Measurements from ENCODE around the gene LGR6.

LGR6 gene

GRCh38 chr1:202266061-202266765 is 72.6 kb downstream of the LGR6 start:
- H3K27me3 Mint-ChIP-seq, result peaks cover 31% of the 10 kb centered on the region
- no peak for ATAC-seq (ENCODE audit: low read depth)
- no peak for DNase-seq (ENCODE audit: low spot score in 2 of 2)
- peaks cover 5% of the 10 kb centered on the region for H3K9me3 Mint-ChIP-seq
- no peak overlapping the region for H3K27ac Mint-ChIP-seq
- H3K36me3 Mint-ChIP-seq, result peaks cover 2% of the 10 kb centered on the region
- H3K4me1 Mint-ChIP-seq, result no peaks in the 10 kb centered on the region
- H3K4me3 Mint-ChIP-seq, result no peak overlapping the region

- peaks cover 34% of the 10 kb centered on the region for H3K27me3 Mint-ChIP-seq
Observed at GRCh38 chr1:202268032-202268431, 74.4 kb downstream of the LGR6 start.

DNA sequence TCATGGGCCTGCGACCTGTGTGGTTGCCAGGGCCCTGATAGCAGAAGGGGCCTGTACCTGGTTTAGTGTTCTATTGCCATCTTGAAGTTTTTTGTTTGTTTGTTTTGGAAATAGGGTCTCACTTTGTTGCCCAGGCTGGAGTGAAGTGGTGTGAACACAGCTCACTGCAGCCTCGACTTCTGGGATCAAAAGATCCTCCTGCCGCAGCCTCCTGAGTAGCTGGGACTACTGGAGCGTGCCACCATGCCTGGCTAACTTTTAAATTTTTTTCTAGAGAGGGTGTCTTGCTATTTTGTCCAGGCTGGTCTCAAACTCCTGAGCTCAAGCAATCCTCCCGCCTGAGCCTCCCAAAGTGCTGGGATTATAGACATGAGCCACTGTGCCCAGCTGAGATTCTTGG is 75.2 kb downstream of the LGR6 start:
- no peak overlapping the region for H3K27ac Mint-ChIP-seq
- H3K4me1 Mint-ChIP-seq, result no peaks in the 10 kb centered on the region
- ATAC-seq (ENCODE audit: low read depth) (no peak), DNase-seq (ENCODE audit: low spot score in 2 of 2) (no peak)
- peaks cover 30% of the 10 kb centered on the region for H3K27me3 Mint-ChIP-seq
- H3K4me3 Mint-ChIP-seq, result no peak overlapping the region
- no peaks in the 10 kb centered on the region for H3K36me3 Mint-ChIP-seq
- no peaks in the 10 kb centered on the region for H3K9me3 Mint-ChIP-seq

More at GRCh38 chr1:202268032-202268431, 74.4 kb downstream of the LGR6 start:
- Mint-ChIP-seq H3K4me3 (no peak overlapping the region), H3K27ac (no peak overlapping the region), H3K4me1 (no peaks in the 10 kb centered on the region), H3K9me3 (no peaks in the 10 kb centered on the region), H3K36me3 (no peaks in the 10 kb centered on the region)
- no peak for ATAC-seq (ENCODE audit: low read depth)
- no peak for DNase-seq (ENCODE audit: low spot score in 2 of 2)

DNA sequence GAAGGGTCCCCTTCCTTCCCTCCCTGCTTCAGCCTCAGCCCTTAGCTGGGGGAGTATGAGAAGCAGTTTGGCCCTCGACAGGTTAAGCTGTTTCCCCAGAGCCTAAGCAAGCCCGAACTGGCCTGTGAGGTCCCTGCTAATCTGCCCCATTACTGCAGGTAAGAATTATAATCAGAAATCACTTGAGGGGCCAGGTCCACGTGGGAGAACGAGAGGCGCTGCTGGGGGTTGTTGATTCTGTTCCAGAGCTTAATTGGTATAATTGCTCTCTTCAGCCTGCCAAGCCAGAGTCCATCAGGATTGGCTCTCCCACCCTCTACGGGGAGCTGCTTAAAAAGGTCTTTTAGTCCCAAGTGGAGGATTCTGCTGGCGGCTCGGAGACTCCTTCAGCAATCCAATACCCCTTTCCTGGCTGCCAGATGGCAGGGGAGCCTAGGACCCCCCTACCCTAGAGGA is 77.3 kb downstream of the LGR6 start:
- H3K27ac Mint-ChIP-seq, result no peak overlapping the region
- no peaks in the 10 kb centered on the region for H3K4me1 Mint-ChIP-seq
- ATAC-seq (ENCODE audit: low read depth), result no peak
- H3K27me3 Mint-ChIP-seq, result peaks cover 27% of the 10 kb centered on the region
- H3K36me3 Mint-ChIP-seq, result no peaks in the 10 kb centered on the region
- no peak overlapping the region for H3K4me3 Mint-ChIP-seq
- DNase-seq (ENCODE audit: low spot score in 2 of 2), result no peak
- H3K9me3 Mint-ChIP-seq, result no peaks in the 10 kb centered on the region

DNA sequence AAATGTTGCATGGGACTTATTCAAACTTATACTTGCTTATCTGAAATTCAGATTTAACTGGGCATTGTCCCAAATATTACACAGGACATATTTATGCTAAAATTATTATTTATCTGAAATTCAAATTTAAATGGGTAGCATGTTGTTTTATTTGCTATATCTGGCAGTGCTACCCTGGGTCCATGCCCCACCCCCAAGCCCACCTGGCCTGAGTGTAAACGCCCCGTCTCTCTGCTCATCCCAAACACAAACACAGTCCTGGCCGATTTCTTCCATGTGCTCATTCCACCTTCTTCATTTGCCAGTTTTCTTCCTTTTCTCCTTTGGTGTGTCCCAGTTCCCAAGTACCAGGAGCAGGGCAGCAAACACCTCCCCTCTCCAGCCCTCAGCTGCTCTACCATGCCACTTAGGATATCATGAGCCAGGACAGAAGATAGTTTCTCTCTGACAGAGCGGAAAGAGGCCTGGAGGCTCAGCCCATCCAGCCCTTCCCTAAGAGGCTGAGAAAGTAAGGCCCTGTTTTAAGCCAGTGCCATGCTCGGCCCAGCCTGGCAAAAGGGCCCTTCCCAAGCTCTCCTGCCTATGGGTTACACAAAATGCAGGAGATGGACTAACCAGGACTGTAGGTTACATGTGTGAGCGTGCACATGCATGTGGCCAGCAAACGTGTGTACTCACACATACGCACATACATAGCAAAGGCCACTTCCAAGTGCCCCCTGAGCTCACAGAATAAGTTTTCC is 78.7 kb downstream of the LGR6 start:
- ATAC-seq (ENCODE audit: low read depth) (no peak), DNase-seq (ENCODE audit: low spot score in 2 of 2) (no peak)
- H3K9me3 Mint-ChIP-seq, result no peaks in the 10 kb centered on the region
- H3K36me3 Mint-ChIP-seq, result no peaks in the 10 kb centered on the region
- peaks cover 20% of the 10 kb centered on the region for H3K27me3 Mint-ChIP-seq
- H3K4me3 Mint-ChIP-seq, result no peak overlapping the region
- H3K4me1 Mint-ChIP-seq, result no peaks in the 10 kb centered on the region
- H3K27ac Mint-ChIP-seq, result no peak overlapping the region

- ATAC-seq (ENCODE audit: low read depth), result no peak
- H3K27ac Mint-ChIP-seq, result no peak overlapping the region
Observed at GRCh38 chr1:202274611-202275010, 81.0 kb downstream of the LGR6 start.

GRCh38 chr1:202275061-202275770 is 81.6 kb downstream of the LGR6 start:
- no peak for ATAC-seq (ENCODE audit: low read depth)
- Mint-ChIP-seq H3K36me3 (no peaks in the 10 kb centered on the region), H3K9me3 (no peaks in the 10 kb centered on the region), H3K27ac (no peak overlapping the region), H3K27me3 (peaks cover 15% of the 10 kb centered on the region), H3K4me1 (no peaks in the 10 kb centered on the region), H3K4me3 (no peak overlapping the region)
- DNase-seq (ENCODE audit: low spot score in 2 of 2), result no peak

More at GRCh38 chr1:202274611-202275010, 81.0 kb downstream of the LGR6 start:
- Mint-ChIP-seq H3K4me3 (no peak overlapping the region), H3K9me3 (no peaks in the 10 kb centered on the region), H3K36me3 (no peaks in the 10 kb centered on the region), H3K27me3 (peaks cover 15% of the 10 kb centered on the region), H3K4me1 (no peaks in the 10 kb centered on the region)
- DNase-seq (ENCODE audit: low spot score in 2 of 2), result no peak

GRCh38 chr1:202276081-202276715 is 82.6 kb downstream of the LGR6 start:
- no peaks in the 10 kb centered on the region for H3K9me3 Mint-ChIP-seq
- no peak for DNase-seq (ENCODE audit: low spot score in 2 of 2)
- H3K27ac Mint-ChIP-seq, result no peak overlapping the region
- H3K27me3 Mint-ChIP-seq, result peaks cover 12% of the 10 kb centered on the region
- H3K4me3 Mint-ChIP-seq, result no peak overlapping the region
- H3K4me1 Mint-ChIP-seq, result no peaks in the 10 kb centered on the region
- H3K36me3 Mint-ChIP-seq, result no peaks in the 10 kb centered on the region
- no peak for ATAC-seq (ENCODE audit: low read depth)

DNA sequence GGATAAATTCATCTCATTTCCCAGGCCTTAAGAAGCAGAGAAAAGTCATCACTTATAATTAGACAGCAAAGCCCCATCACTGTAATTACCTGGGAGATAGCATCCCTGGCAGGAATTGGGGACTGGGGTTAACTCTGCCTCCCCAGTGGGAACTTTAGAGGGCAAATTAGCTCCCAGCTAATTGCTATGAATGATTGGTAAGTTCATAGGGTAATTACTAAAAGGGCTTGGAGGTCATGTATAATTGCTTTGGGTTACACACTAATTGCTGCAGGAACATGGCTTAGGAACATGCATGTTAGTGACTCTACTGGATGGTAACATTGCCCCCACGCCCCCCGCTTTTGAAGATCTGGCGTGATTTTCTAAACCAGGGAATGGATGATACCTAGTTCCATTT is 83.3 kb downstream of the LGR6 start:
- Mint-ChIP-seq H3K27me3 (peaks cover 10% of the 10 kb centered on the region), H3K4me1 (no peaks in the 10 kb centered on the region)
- ATAC-seq (ENCODE audit: low read depth), result no peak

GRCh38 chr1:202278751-202279150 is 85.2 kb downstream of the LGR6 start:
- ATAC-seq (ENCODE audit: low read depth) (no peak), DNase-seq (ENCODE audit: low spot score in 2 of 2) (no peak)
- Mint-ChIP-seq H3K4me3 (no peak overlapping the region), H3K27ac (no peak overlapping the region), H3K4me1 (no peaks in the 10 kb centered on the region), H3K9me3 (no peaks in the 10 kb centered on the region), H3K36me3 (no peaks in the 10 kb centered on the region), H3K27me3 (peaks cover 3% of the 10 kb centered on the region)

More for the DNA sequence above, 83.3 kb downstream of the LGR6 start:
- DNase-seq (ENCODE audit: low spot score in 2 of 2), result no peak
- Mint-ChIP-seq H3K27ac (no peak overlapping the region), H3K36me3 (no peaks in the 10 kb centered on the region), H3K4me3 (no peak overlapping the region), H3K9me3 (no peaks in the 10 kb centered on the region)

- H3K27ac Mint-ChIP-seq, result no peak overlapping the region
- peaks cover 4% of the 10 kb centered on the region for H3K4me1 Mint-ChIP-seq
- ATAC-seq (ENCODE audit: low read depth), result no peak
- H3K4me3 Mint-ChIP-seq, result no peak overlapping the region
- H3K9me3 Mint-ChIP-seq, result no peaks in the 10 kb centered on the region
- DNase-seq (ENCODE audit: low spot score in 2 of 2), result no peak
- H3K27me3 Mint-ChIP-seq, result peaks cover 2% of the 10 kb centered on the region
- H3K36me3 Mint-ChIP-seq, result no peaks in the 10 kb centered on the region
Observed at GRCh38 chr1:202279806-202280205, 86.2 kb downstream of the LGR6 start.

GRCh38 chr1:202280595-202280994 is 87.0 kb downstream of the LGR6 start:
- H3K4me3 Mint-ChIP-seq, result no peak overlapping the region
- peaks cover 4% of the 10 kb centered on the region for H3K4me1 Mint-ChIP-seq
- H3K9me3 Mint-ChIP-seq, result no peaks in the 10 kb centered on the region
- no peaks in the 10 kb centered on the region for H3K36me3 Mint-ChIP-seq
- ATAC-seq (ENCODE audit: low read depth) (no peak), DNase-seq (ENCODE audit: low spot score in 2 of 2) (no peak)
- peaks cover 2% of the 10 kb centered on the region for H3K27me3 Mint-ChIP-seq
- no peak overlapping the region for H3K27ac Mint-ChIP-seq

DNA sequence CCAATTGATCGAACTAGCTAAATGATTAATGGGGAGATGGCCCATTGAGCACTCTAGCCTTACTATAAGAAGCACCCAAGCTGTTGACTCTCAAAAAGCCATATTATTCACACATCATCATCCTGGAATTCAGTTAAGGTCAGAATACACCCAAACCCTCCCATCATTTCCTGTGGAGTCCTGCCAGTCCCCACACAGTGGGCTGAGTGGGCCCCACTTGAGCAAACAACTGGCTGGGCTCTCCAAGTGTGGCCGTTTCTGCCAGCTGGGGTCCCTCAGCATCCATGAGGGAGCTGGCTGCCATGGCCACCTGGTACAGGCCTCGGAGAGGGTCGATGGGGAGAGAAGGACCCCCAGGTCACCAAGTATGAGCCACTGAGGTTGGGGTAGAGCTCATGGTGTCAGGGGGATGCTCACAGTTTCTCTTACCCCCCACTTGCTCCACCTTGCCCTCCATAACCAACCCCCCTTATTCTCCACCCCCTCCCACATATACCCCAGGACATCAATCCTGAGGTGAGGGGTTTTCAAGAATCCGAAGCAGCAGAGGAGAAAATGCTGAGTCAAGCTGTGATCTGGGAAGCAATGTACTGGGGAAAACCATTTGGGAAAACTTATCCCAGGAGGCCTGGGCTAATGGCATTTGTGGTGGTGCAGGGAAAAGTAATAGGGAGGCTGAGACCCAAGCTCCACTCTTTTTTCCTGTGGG is 87.9 kb downstream of the LGR6 start:
- H3K9me3 Mint-ChIP-seq, result no peaks in the 10 kb centered on the region
- no peaks in the 10 kb centered on the region for H3K36me3 Mint-ChIP-seq
- DNase-seq (ENCODE audit: low spot score in 2 of 2), result no peak
- peaks cover 2% of the 10 kb centered on the region for H3K27me3 Mint-ChIP-seq
- no peak overlapping the region for H3K27ac Mint-ChIP-seq
- ATAC-seq (ENCODE audit: low read depth), result no peak
- no peak overlapping the region for H3K4me3 Mint-ChIP-seq
- H3K4me1 Mint-ChIP-seq, result peaks cover 4% of the 10 kb centered on the region

All from memory B cell (primary cell).